RKO (cell line): ENCODE measurements around the gene SUSD4.

Source experiments
- DNase-seq: peaks from one replicate; pipeline ENCODE4 v3.0.0-alpha.2; 2016; ENCODE audit warnings: low spot score

The SUSD4 gene

DNA sequence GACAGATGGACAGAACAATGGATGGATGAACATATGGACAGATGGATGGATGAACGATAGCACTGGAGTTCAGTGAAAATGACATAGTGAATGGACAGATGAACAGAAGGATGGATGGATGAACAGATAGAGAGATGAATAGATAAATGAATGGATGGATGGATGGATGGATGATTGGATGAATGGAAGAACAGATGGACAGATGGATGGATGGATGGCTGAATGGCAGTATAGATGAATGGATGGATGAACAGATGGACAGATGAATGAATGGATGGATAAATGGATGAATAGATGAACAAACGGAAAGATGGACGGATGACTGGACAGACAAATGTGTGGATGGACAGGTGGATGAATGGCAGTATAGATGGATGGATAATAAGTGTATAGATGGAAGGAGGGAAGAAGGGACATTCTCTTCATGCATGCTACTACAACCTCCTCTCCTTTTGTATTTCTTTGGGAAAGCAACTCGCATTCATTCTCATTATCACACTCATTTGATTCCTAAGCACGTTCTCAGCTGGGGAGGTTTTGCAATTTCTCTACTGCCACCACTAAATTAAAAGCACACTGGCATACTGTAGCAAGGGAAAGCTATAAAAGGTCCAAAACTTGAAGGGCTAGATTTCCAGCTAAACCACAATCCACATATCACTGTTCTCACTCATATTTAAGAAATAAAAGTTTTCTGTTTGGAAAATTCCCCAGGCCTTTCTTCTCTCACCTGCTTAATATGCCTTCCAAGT lies 34.1 kb downstream of the SUSD4 start:
- no peak for DNase-seq

DNA sequence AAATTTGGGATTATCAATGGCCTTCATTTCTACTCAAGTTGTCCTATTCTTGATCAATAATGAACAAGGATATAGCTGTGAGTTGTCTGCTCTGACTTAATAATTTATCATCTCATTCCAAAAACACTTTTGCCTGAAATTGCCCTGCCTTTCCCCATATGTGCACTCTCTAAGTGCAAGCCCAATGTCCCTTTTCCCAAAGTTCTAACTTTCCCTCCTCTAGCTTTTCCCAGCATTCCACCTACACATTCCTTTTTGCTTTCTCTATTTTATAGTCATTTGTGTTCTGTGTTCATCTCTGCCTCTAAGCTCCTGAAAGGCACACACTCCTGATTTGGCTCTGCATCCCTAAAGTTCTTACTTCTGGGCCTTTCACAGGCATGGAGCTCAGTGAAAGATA lies 34.7 kb downstream of the SUSD4 start:
- no peak for DNase-seq

DNA sequence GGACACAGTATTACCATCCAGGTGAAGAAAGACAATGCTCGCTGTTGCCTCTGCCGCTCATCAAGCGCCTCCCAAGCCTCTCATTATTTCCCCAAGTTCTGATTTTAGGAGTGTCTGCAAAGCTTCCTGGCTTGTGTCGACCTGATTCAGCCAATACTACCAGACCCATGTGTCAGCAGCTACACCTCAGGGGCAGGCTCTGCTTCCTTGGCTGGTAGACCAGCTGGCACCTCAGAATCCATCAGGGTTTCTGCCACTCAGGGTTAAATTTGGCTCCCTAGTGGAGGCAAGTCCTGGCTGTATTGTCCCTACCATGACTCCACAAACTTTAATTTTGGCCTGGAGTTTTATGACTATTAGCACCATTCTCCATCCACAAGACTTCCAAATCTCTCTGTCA lies 35.4 kb downstream of the SUSD4 start:
- no peak for DNase-seq

DNA sequence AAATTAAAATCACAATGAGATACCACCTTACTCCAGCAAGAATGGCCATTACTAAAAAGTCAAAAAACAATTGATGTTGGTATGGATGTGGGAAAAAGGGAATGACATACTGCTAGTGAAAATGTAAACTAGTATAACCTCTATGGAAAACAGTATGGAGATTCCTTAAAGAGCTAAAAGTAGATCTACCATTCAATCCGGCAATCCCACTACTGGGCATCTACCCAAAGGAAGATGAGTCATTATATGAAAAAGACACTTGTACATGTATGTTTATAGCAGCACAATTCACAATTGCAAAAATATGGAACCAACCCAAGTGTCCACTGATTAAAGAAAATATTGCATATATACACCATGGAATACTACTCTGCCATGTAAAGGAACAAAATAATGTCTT lies 37.2 kb downstream of the SUSD4 start:
- DNase-seq: no peak

DNA sequence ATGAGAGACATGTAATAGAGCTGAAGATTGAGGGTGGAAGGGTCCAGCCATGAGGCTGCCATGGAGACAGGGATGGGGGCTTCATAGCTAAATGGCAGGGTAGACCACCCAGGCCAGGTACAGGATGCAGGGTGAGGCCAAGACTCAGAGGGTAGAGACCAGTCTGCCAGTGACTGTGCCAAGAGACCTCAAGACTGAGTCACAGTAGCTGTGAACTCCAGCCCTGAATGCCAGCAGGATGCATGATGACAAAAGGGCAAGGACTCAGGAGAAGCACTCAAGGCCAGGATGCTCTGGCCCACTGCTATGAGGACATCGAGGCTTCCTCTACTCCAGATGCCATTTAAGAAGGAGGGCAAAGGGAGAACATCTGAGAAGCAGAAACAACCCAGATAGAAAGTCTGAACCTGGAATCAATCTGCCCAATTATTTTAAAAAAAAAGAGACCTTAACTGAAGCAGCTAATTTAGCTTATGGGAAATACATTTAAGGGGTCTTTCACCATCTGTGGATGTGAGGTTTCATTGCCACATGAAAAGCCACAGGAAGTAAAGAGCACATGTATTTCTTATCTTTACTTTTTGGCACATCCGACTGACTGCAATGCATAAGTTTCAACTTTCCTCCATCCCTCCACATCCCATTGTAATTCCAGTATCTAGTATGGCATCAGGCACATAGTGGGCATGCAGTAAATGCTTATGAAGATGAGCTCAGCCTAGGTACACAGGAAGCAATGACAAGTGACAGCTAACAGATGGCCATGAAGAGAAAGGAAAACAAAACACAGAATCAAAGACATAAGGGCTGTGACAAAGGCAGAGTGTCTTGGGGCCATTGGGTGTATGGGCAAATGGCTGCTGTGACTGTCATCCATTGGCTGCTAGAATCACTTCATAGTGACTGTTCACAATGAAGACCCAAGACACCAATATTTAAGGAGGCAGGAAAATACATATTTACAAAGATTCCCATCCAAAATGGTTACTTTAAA lies 40.2 kb downstream of the SUSD4 start:
- DNase-seq: no peak

DNA sequence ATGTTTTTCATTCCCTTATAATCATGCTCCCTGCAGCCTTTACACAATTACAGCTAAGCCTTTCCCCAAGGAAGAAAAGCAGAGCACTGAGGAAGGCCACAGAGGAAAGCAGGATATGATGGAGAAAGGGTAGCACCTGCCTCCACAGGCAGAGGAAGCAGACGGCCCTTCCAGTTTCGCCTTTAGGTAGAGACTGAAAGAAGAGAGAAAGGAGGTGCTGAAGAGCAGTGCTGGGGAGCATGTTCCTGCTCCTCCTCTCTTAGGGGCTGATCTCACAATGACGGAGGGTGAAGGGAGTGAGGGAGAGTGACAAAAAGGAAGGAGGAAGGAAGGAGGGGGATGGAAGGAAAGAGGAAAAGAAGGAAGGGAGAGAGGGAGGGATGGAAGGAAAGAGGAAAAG lies 41.1 kb downstream of the SUSD4 start:
- no peak for DNase-seq

DNA sequence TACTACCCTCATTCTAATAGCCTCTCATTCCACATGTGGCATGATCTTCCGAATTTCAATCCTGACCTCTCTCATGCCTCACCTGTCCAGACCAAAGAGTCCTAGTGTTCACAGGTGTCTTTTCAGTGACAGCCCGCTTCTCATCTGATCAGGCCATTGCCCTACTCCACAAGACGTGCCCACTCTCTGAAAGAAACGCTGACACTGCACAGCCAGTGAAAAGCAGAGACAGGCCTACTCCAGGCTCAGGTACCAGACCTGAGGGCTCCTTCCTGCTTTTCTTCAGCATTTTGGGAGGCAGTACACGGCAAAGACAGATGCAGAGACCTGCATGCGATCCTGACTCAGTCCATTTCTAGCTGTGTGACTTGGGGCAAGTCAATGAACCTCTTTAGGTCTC lies 43.0 kb downstream of the SUSD4 start:
- DNase-seq: no peak

DNA sequence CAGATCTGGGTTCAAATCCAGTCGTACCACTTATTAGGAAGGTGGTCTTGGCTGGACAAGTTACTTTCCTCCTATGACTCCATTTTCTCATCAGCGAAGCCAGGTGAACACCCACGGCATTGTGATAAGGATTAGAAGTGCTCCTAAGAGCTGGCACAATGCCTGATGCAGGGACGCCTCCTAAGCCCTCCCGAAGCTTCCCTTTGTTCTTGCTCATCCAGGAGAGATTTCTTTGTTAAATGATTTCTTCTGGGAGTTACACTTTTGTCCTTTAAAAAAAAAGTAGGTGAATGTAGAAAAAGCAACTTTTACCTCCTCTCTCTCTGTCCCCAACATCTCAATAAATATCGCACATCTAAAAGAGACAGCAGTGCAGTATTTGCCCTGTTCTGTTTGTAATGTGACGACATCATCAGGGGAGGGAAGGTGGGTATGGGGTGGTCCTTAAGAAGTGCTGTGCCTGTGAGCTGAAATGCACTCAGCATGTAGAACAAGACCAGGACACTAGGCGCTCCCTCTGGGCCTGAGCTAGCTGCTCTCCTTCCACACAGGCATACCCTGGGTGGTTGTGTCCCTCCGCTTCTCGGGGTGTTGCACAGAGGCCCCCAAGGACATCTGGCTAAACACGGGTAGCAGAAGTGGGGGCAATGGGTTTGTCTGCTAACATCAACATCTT lies 43.9 kb downstream of the SUSD4 start:
- DNase-seq: no peak

DNA sequence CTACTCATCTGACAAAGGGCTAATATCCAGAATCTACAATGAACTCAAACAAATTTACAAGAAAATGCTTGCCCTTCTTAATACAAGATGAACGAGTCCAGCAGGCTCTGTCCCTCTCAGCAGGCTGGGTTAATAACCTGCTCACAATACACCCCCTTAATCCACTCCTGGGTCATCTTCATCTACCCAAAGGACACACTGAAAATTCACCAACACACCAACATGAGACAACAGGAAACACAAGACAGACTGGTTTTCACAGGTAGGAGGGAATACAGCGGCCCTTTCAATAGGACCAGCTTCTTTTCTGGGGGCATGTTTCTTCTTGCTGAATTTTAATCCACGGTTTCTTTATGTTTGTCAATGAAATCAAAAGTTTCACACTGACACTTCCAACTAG lies 44.6 kb downstream of the SUSD4 start:
- no peak for DNase-seq

DNA sequence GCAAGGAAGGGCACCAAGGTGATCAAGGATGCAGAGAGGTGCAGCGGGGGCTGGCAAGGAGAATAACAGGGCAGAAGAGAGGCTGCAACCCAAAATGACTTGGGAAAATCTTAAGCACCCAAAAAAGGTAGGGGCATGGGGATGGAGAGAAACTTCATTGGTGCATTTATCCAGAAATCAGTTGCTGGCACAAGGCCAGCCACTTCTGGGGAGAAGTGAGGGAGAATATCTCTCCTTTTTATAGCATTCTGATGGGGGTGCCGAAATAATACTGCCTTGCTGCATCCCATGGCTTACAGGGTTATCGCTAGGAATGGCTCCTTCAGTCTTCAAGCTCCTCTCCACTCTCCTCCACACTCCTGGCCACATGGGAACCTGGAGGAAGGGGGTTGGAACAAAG lies 47.9 kb downstream of the SUSD4 start:
- DNase-seq: no peak

DNA sequence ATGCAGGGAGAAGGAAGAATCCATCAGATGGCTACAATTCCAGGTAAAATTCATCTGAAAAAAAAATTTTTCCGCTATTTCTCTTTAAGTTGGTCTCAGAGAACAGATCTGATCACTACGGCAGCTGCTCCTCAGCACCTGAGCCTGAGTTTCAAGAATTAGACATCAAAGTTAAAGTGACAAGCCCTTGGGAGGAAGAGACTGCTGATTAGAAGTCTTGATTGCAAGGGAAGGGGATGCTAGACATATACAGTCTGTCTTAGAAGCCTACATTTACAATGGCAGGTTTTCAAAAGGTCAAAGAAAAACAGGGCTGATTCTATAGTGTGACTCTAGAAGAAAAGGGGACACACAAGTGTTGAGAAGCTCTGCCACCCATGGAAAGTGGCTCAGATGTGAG lies 48.3 kb downstream of the SUSD4 start:
- no peak for DNase-seq

DNA sequence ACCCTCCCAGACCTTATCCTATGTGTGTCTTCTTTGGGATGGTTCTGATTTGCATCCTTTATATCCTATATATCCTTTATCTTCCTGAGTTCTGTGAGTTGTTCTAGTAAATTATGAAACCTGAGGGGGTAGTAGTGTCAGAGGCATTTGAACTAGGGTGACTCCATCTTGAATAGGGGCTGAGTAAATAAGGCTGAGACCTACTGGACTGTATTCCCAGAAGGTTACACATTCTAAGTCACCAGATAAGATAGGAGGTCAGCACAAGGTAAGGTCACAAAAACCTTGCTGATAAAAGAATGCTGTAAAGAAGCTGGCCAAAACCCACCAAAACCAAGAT lies 50.6 kb downstream of the SUSD4 start:
- DNase-seq: no peak

DNA sequence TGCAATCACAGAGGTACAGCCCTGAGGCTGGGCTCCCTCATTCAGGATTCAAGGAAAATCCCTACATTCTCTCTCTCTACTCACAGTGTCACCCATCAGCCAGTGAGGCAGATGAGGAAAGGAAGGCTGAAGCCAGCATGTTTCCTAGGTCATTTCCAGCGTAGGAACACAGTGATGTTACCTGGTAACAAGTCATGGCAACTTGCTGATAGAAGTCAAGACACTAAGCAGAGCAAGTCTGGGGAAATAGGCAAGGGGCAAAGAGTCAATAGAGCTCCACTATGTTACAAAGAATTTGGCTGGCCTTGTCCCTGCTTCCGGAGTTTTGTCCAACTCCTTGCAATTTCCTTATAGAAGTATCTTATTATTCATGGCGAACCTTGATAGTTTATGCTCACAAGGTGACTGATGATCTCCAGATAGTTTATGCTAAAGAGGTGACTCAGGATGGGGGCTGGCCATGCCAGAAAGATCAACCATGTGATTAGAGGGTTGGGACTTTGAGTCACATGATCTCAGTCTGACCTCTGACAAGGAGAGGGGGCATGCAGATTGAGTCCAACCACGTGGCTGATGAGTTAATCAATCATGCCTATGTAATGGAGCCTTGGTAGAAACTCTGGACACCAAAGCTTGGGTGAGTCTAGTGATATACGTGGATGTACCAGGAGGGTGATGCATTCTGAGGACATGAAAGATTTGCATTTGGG lies 51.1 kb downstream of the SUSD4 start:
- peak; percentile 18 for DNase-seq

DNA sequence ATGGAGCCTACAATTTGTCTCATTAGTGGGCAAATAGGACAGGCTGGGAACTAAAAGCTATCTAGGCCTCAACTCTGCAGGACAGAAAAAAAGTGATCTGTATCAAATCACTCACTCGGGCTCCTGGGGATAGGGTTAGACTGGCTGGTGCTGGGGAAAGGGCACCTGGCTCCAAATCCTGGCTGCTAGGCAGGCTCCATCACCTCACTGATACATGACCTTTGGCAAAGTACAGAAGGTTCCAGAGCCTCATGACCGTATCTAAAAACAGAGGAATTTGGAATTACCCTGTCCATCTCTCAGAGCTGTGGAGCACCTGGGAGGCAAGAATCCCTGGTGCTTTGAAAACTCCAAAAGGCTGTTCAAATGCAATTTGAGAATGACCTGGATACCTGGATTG lies 51.7 kb downstream of the SUSD4 start:
- DNase-seq: no peak

DNA sequence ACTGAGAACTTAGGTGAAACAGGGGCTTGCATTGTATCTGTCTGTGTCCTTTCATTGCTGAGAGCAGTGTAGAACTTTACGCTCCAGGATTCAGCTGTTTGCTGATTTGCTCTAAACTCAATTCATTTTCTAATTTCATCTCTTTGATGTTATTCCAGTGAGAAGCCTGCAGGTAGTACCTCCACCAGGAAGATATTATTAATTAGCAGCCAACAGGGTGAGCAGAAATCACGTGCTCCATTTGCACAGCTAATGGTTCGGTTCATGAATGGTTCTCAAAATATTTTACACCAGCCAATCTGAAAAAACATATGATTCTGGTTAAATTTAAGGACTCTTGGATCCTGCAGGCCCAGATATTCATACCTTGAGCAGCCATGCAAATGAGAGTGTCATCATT lies 52.1 kb downstream of the SUSD4 start:
- DNase-seq: no peak

DNA sequence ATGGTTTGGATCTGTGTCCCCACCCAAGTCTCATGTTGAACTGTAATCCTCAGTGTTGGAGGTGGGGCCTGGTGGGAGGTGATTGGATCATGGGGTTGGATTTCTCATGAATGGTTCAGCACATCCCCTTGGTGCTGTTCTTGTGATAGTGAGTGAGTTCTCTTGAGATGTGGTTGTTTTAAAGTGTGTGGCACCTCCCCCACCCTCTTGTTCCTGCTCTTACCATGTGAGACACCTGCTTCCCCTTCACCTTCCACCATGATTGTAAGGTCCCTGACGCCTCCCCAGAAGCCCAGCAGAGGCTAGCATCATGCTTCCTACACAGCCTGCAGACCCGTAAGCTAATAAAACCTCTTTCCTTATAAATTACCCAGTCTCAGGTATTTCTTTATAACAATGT lies 55.8 kb downstream of the SUSD4 start:
- DNase-seq: no peak

DNA sequence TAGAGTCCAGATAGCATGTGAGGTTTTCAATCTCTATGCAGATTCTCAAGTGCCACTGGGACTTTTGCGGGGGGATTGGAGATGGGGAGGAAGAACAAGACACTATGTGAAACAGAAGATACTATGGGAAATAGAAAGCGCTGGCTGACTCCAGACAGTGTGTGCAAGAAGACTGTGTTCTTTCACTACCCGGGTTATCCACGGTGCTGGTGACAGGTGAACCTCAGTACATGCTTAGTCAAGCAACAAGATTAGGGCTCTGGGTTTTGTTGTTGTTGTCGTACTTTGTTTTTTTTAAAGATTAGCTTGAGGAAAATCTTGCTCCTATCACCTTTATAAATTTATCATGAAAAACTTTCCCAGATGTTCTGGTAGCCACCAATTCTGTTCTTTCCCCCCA lies 56.4 kb downstream of the SUSD4 start:
- no peak for DNase-seq

DNA sequence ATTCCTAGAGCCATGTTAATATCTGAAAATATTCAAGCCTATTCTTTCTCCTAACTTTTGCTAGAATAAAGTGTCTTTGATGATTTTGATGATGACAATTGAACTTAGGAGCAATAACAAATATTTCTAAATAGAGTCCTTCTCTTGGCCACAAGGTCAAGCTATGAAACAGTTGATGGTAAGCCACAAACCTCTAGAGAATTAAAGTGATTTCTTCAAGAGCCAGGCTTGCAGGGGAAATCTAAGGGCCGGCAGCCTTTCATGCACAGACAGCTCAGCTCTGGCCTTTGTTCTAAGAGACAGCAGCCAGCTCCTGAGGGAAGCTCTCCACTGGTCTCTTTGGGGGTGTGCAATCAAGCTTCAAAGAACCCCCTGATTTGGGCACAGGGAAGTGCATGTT lies 59.0 kb downstream of the SUSD4 start:
- no peak for DNase-seq

DNA sequence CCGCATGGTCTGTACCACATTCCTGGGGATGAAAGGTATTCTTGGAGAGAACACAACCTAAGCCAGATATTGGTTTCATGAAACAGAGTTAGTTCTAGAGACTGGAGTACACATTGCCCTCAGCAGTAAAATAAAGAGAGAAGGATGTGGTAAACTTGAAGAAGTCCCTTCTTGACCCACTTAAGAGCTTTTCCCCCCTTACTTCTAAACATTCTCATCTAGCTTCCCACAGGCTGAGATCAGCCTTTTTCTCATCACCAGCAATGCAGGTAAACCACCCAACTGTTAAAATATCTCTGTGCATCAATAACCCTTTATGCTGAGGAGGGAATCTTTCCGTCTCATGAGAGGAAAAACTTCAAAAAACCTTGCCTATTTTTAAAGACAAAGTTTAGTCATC lies 62.6 kb downstream of the SUSD4 start:
- DNase-seq: no peak

DNA sequence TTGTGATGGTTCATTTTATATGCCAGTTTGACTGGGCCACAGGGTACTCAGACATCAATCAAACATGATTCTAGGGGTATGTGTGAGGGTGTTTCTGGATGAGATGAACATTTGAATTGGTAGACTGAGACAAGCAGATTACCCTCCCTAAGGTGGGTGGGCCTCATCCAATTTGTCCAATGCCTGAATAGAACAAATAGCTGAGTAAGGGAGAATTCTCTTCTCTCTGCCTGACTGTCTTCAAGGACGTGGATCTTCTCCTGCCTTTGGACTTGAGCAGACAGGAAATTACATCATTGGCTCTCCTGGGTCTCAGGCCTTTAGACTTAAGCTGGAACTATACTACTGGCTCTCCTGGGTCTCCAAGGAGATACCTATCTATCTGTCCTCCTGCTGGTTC lies 64.4 kb downstream of the SUSD4 start:
- no peak for DNase-seq

DNA sequence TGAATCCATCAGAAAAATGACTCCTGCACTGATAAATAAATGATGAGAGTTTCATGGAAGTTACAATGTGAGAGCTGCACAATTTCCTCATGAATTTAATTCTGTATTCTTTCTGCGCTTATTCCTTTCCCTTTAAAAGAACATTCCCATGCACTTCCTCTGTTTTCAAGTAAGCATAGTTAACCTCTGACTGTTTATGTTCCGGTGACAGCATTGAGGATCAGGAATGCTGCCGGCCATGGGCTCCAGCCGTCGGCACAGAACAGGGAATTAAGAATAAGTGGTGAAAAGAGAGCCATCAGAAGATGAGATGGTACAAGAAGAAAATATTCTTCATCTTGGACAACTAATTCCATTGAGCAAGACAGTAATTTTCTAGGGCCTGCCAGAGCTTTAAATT lies 65.3 kb downstream of the SUSD4 start:
- peak; percentile 14 for DNase-seq

DNA sequence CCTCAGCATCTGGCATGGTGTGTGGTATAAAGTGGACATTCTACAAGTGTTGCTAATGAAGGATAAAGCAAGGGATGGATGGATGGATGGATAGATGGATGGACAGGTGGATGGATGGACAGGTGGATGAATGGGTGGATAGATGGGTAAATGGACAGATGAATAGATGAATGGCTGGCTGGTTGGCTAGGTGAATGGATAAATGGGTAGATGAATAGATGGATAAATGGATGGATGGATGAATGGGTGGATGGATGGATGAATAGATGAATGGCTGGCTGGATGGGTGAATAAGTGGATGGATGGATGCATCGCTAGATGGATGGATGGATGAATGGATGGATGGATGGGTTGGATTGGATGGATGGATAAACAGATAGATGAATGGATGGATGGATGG lies 66.2 kb downstream of the SUSD4 start:
- DNase-seq: no peak
